Ovary (tissue), 9 donors: ENCODE measurements around the gene MYCBPAP. TPM values are rescaled to one million over a fixed set of nuclear protein-coding genes. Genes with fewer than 3 reads are reported as not detected.

Source experiments
- DNase-seq, 5 donors: peaks; one replicate each; pipeline ENCODE4 v3.0.0-alpha.2; 2019 to 2020
- H3K27ac ChIP-seq, 2 donors: fragments of 200-600 bp; one replicate each; pipeline versions ENCODE4 v1.5.1 to v1.8.0; 2019 to 2022
- H3K27me3 ChIP-seq: fragments of 200-600 bp; one replicate; pipeline ENCODE4 v1.8.0; 2022
- H3K36me3 ChIP-seq: fragments of 200-600 bp; sonication (generic); one replicate; pipeline ENCODE4 v1.5.1; 2019
- H3K4me1 ChIP-seq: one replicate; pipeline ENCODE4 v1.8.1; 2013; ENCODE audit warnings: mild to moderate bottlenecking, moderate library complexity; ENCODE audit not compliant: insufficient read depth
- H3K4me3 ChIP-seq: fragments of 200-600 bp; sonication (generic); one replicate; pipeline ENCODE4 v1.5.1; 2017
- H3K9me3 ChIP-seq, 2 donors: fragments of 200-600 bp in 1 of 2; sonication (generic) in 1 of 2; one replicate each; pipeline versions ENCODE4 v1.5.1 to v1.8.1; 2013 to 2019; ENCODE audit warnings: mild to moderate bottlenecking in 1 of 2, moderate library complexity in 1 of 2
- CTCF ChIP-seq, 3 donors: fragments of 450-650 bp in 2 of 3; fragments of 200-600 bp in 1 of 3; IDR thresholded peaks; one replicate each; pipeline versions ENCODE4 v1.5.1 to v1.8.0; 2016 to 2022; ENCODE audit warnings: antibody characterized with exemption in 3 of 3, mild to moderate bottlenecking in 1 of 3
- EP300 ChIP-seq: sonication (generic); formaldehyde crosslinking; IDR thresholded peaks from one replicate; pipeline ENCODE4 v1.6.1; 2017; ENCODE audit warnings: antibody characterized with exemption
- POLR2A ChIP-seq: fragments of 450-650 bp; IDR thresholded peaks from one replicate; pipeline ENCODE4 v1.6.1; 2017; ENCODE audit warnings: antibody characterized with exemption, mild to moderate bottlenecking, moderate library complexity
- WGBS, 3 donors: extraction: QIAGEN DNeasy Blood & Tissue Kit in 1 of 3; methylation state at CpG; one replicate each; pipeline versions ENCODE4 v1.1.5 to v1.1.7; 2013 to 2017; 5-methylcytosine and 5-hydroxymethylcytosine counted together
- intact Hi-C, 4 donors: fragments of 100-400 bp; cut with DNase I; formaldehyde crosslinking; loops; one replicate each; pipeline versions ENCODE4 v1.11.0 to v1.15.1; 2022 to 2023
- polyA plus RNA-seq, 2 donors: library from polyadenylated mRNA; stranded (reverse); fragments of 200-250 nt in 1 of 2; fragments of 350-450 nt in 1 of 2; fragmentation: Illumina TruSeq in 1 of 2; extraction: RNeasy Lipid Tissue Mini Kit (QIAGEN cat#74804) in 1 of 2; gene quantifications; one replicate each; pipeline ENCODE4 v1.2.3, GENCODE V29; 2013 to 2014
- total RNA-seq, 7 donors: library from RNA; depleted of rRNA in 2 of 7; stranded (reverse); fragments of >200 nt in 2 of 7; fragmentation: NEBNext Ultra II Directional in 3 of 7; extraction: Animal tissue kit (Norgen Biotek cat#: 25700) in 3 of 7; gene quantifications; one replicate each; pipeline versions ENCODE4 v1.1.0 to v1.2.4, GENCODE V29; 2016 to 2023
- donor health status: DM: no; HTN: no; CAD: no; lungs with moderate emphysema.
- donor health status: DM: no; HTN: no; CAD: no.
- donor health status: Bipolar disorder and iron deficiency.
- donor health status: DM: yes; HTN: yes; CAD: no.
- donor health status: DM: no; HTN: no; CAD: no.
- donor health status: DM: yes; HTN: yes; CAD: no.

Gene MYCBPAP
- total and polyA plus RNA-seq, 9 donors, result 2.5 to 9.7 (median 4.5) TPM

GRCh38 chr17:50461550-50462132 is 46.6 kb upstream of the MYCBPAP start:
- no peaks in the 10 kb centered on the region for H3K9me3 ChIP-seq
- intact Hi-C loops, result no loop called here
- 92 to 94% (median 93%) methylated on average over 14 of the region's 14 CpGs for WGBS, 3 donors
- H3K27me3 ChIP-seq, result no peaks in the 10 kb centered on the region
- H3K36me3 ChIP-seq, result no peaks in the 10 kb centered on the region
- no peak for DNase-seq
- H3K27ac ChIP-seq, result no peak overlapping the region
- no peak for TF ChIP-seq POLR2A
- TF ChIP-seq CTCF (IDR thresholded peaks at IDR 0.05), result no peak
- TF ChIP-seq EP300, result no peak
- no peak overlapping the region for H3K4me3 ChIP-seq
- H3K4me1 ChIP-seq, result no peaks in the 10 kb centered on the region

GRCh38 chr17:50462446-50462845 is 45.8 kb upstream of the MYCBPAP start:
- no peaks in the 10 kb centered on the region for H3K36me3 ChIP-seq
- H3K27me3 ChIP-seq, result no peaks in the 10 kb centered on the region
- no peak overlapping the region for H3K27ac ChIP-seq
- 84 to 88% (median 85%) methylated on average over 9 of the region's 9 CpGs for WGBS, 3 donors
- H3K4me1 ChIP-seq, result no peaks in the 10 kb centered on the region
- no peak for DNase-seq
- H3K4me3 ChIP-seq, result no peak overlapping the region
- no peak for TF ChIP-seq CTCF (IDR thresholded peaks at IDR 0.05)
- no peak for TF ChIP-seq EP300
- TF ChIP-seq POLR2A, result no peak
- no peaks in the 10 kb centered on the region for H3K9me3 ChIP-seq
- intact Hi-C loops, result no loop called here

- Histone ChIP-seq H3K27me3 (no peaks in the 10 kb centered on the region), H3K36me3 (no peaks in the 10 kb centered on the region), H3K4me1 (peaks cover 4% of the 10 kb centered on the region), H3K4me3 (no peak overlapping the region), H3K9me3 (no peaks in the 10 kb centered on the region), H3K27ac (no peak overlapping the region)
- WGBS, 3 donors, result 78 to 84% (median 84%) methylated on average over 3 of the region's 3 CpGs
- TF ChIP-seq CTCF (IDR thresholded peaks at IDR 0.05) (no peak), EP300 (no peak), POLR2A (no peak)
- no peak for DNase-seq
- intact Hi-C loops, result no loop called here
Observed at GRCh38 chr17:50464121-50464520, 44.1 kb upstream of the MYCBPAP start.

- Histone ChIP-seq H3K36me3 (no peaks in the 10 kb centered on the region), H3K27ac (no peak overlapping the region), H3K9me3 (no peaks in the 10 kb centered on the region), H3K4me1 (peaks cover 4% of the 10 kb centered on the region), H3K27me3 (no peaks in the 10 kb centered on the region), H3K4me3 (no peak overlapping the region)
- TF ChIP-seq POLR2A, result no peak
- TF ChIP-seq CTCF (IDR thresholded peaks at IDR 0.05), result no peak
- no peak for TF ChIP-seq EP300
- no peak for DNase-seq
- intact Hi-C loops, result loop anchor here in 1 of 4 donors (5.0 kb wide), 2 partner anchors 37 to 102 kb away; partner anchors contain the start of gene ACSF2
- 83 to 86% (median 85%) methylated on average over 4 of the region's 4 CpGs for WGBS, 3 donors
Observed at GRCh38 chr17:50464736-50465135, 43.5 kb upstream of the MYCBPAP start.
